ENCODE data around the gene BBIP1.
"Not testable (repeated sequence)": the region's sequence is repeated elsewhere in the genome, so short reads cannot be mapped to it uniquely, and the experiment has no call there.

Gene BBIP1

GRCh38 chr10:110931769-110932381 lies 12.9 kb upstream of the BBIP1 start:
- no peak for DNase-seq
- in situ Hi-C loops (cut with MboI; ENCODE audit: low pct_unique_long_range_greater_than_20kb, low sequenced_read_pairs), result no loop called here

- no peak for DNase-seq
- in situ Hi-C loops (cut with MboI; ENCODE audit: low pct_unique_long_range_greater_than_20kb, low sequenced_read_pairs), result no loop called here
Measured at GRCh38 chr10:110927461-110927860, 8.5 kb upstream of the BBIP1 start.

DNA sequence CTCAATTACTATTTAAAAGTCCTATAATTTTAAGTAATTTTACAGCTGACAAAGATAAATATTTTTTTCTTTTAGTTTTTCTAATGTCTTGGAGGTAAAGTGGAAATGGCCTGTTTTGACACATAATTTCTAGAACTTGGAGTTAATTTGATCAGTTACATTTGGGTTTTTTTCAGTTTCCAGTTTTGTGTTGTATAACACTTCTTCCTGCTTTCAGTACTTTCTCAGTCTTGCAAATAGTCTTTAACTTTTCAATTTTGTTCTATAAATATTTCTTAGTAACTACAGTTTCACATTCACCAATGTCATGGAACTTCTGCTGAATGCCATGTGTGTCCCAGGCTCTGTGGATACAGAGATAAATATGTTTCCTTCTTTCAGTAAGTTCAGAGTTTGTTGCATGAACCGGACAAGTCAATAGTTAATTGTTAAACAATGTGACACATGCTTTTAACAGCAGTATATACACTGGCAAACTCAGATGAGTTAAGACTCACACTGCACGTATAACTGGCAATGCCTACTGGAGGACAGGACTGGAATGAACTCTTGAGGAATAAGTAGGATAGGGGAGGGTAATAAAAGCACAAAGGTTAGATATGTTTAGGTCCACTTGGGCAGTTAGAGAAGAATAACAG lies 5.0 kb upstream of the BBIP1 start:
- DNase-seq, result no peak

DNA sequence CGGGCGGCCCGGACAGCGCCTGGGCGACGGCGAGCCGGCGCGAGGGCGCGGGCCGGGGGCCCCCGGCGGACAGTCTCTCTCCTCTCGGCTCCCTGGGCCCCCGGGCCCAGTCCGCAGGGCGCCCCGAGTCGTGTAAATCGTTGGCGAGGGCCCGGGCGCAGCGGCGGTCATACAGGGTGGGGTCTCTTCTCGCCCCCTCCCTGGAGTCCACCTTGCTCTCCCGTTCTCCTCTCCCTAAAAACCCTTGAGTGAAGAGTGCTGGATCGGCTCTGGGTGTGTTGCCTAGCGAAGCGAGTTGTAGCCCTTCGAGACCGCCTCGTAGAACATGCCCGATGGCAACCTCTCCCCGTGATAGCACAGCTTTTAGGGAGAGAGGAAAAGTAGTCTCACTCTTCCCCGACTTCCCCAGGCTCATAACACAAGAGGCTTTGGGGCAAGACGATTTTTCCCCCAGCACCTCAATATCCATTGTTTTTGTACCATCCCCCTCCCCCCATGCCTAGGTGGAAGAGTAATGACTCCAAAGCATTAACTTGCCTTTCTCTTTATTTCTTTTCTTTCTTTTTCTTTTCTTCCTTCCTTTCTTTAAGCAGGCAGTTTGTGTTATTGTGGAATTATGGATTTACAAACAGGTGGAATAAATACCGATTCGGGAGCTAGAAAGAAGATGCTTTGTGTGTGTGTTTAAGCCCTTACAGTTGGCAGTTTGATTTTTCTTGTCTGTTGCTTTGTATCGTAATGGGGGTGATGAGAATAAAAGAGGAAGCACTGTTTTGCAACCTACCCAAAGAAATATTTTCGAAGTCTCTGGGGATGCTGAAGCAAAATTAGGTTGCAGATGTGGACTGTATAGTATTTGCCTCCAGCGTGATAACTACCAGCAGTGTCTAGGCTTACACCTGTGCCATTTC lies 1.2 kb upstream of the BBIP1 start:
- in situ Hi-C loops (cut with MboI; ENCODE audit: low pct_unique_long_range_greater_than_20kb, low sequenced_read_pairs), result no loop called here

More for the DNA sequence above, 5.0 kb upstream of the BBIP1 start:
- in situ Hi-C loops (cut with MboI; ENCODE audit: low pct_unique_long_range_greater_than_20kb, low sequenced_read_pairs), result no loop called here

GRCh38 chr10:110919349-110919931 lies 460 bp upstream of the BBIP1 start, which contains the start of gene SHOC2:
SHOC2 (plus strand) TSS chr10:110919604; CDS start chr10:110964359, 44,755 bp downstream.
- no peak for DNase-seq
- in situ Hi-C loops (cut with MboI; ENCODE audit: low pct_unique_long_range_greater_than_20kb, low sequenced_read_pairs), result no loop called here

More for the DNA sequence above, 1.2 kb upstream of the BBIP1 start:
- peak; percentile 83 for DNase-seq

DNA sequence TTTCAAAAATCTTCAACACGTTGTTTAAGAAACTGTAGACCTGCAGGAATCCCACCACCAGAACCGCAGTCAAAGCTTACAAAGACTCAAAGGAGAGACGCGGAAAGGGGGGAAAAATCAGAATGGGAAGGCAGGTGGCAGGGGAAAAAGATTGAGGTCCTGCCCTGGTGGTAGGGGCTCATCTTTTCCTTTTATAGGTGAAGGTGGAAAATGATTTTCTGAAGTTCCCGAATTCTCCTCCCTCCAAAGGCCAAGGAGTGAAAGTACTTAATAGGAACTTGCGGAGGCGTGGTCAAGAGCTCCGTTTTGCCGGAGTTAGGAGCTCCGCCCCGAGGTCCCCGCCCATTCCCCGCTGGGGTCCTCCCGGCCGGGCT lies 724 bp downstream of the BBIP1 start:
- in situ Hi-C loops (cut with MboI; ENCODE audit: low pct_unique_long_range_greater_than_20kb, low sequenced_read_pairs), result no loop called here
- DNase-seq, result peak; percentile 96

GRCh38 chr10:110916554-110917346 lies 2.2 kb downstream of the BBIP1 start:
- in situ Hi-C loops (cut with MboI; ENCODE audit: low pct_unique_long_range_greater_than_20kb, low sequenced_read_pairs), result no loop called here
- DNase-seq, result no peak

DNA sequence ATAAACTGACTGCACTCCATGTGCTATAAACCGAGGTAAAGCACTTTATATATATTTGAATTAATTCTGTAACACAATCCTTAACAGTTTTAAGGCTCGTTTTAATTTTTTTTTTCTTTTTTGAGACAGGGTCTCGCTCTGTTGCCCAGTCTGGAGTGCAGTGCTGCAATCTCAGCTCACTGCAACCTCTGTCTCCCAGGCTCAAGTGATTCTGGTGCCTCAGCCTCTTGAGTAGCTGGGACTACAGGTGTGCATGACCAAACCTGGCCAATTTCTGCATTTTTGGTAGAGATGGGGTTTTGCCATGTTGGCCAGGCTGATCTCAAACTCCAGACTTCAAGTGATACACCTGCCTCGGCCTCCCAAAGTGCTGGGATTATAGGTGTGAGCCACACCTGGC lies 3.4 kb downstream of the BBIP1 start:
- DNase-seq; in situ Hi-C loops (cut with MboI; ENCODE audit: low pct_unique_long_range_greater_than_20kb, low sequenced_read_pairs): not testable (repeated sequence)

DNA sequence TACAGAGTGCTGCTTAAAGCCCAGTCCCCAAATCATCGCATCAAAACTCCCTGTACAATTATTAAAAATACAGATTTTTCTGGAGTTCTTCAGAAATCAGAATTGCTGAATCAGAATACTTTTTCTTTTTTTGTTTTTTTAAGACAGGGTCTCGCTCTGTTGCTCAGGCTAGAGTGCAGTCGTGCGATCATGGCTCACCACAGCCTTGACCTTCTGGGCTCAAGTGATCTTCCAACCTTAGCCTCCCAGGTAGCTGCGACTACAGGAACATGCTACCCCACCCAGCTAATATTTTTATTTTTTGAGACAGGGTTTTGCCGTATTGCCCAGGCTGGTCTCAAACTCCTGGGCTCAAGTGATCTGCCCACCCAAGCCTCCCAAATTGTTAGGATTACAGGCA lies 3.9 kb downstream of the BBIP1 start:
- in situ Hi-C loops (cut with MboI; ENCODE audit: low pct_unique_long_range_greater_than_20kb, low sequenced_read_pairs), result no loop called here

DNA sequence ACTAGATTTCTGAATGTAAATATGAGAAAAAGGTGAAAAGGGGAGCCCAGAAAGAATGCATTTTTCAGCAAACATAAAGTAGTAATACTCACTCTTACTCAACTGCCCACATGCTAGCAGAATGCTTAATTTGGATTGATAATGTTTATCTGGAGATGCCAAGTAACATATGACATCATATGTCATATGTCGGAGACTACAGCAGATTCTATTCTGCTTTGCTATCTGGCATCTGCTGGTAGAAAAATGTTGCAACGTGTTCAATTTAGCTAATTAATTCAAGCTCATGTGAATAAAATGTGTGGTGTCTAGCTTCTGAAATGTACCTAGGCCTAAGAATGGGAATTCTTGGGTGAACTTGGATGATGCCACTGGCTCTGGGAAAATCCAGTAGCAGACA lies 4.5 kb downstream of the BBIP1 start:
- in situ Hi-C loops (cut with MboI; ENCODE audit: low pct_unique_long_range_greater_than_20kb, low sequenced_read_pairs), result no loop called here
- no peak for DNase-seq

More for the DNA sequence above, 3.9 kb downstream of the BBIP1 start:
- DNase-seq, result no peak

DNA sequence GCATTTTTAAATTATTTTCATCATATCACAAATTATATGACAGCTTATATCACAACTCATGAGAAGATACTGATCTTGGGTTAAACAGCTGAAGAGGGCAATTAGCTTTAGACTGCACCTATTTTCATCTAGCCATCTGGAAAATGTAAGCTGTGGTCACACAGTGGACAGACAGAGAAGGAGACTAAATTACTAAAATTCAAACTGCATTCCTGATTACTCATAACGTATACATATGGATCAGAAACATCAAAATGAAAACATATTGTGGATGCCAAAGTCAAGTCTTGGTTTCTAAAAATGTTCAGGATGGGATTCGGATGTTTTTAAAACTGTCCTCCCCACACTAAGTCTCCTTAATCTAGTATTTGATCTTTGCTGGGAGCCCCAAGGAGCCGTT lies 6.6 kb downstream of the BBIP1 start:
- DNase-seq, result no peak
- in situ Hi-C loops (cut with MboI; ENCODE audit: low pct_unique_long_range_greater_than_20kb, low sequenced_read_pairs), result no loop called here

GRCh38 chr10:110910138-110910537 lies 8.8 kb downstream of the BBIP1 start:
- DNase-seq, result no peak
- in situ Hi-C loops (cut with MboI; ENCODE audit: low pct_unique_long_range_greater_than_20kb, low sequenced_read_pairs), result no loop called here

GRCh38 chr10:110903280-110904278 lies 15.4 kb downstream of the BBIP1 start:
- no peak for DNase-seq
- in situ Hi-C loops (cut with MboI; ENCODE audit: low pct_unique_long_range_greater_than_20kb, low sequenced_read_pairs), result no loop called here

DNA sequence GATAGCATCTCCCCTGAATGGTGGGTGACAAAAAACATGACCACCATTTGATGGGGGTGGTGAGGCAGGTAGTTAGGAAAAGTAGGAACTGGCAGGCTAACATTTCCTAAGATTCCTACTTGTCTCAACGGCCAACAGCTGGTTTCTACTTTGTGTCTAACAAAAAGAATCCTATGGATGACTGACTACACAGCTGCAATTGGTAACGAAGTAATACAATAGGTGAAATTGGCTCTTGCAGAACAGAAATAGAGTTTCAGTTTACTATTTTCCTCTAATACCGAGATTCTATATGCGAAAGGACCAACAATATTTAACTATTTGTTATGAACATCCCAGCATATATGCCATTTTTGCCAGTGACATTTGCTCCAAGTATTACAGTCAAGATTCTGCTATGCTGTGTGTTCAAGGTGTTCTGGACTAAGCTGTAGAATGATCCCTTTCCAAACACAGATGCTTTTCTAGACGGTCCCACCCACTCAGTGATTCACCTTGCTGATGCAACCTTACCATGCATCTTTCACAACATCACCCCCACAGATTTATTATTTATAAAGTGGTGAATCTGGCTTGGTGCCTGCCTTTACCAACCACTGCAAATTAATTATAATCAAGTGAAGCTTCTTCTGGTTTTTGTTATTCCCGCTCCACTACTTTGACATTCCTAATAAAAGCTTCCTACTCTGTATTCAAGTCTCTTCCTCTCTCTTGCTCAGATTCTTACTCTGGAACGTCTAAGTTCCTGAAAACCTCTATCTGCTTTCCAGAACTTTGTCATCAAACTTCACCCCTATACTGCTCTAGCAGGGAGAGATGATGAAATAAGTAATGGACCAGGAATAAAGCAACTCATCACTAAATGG lies 16.8 kb downstream of the BBIP1 start:
- in situ Hi-C loops (cut with MboI; ENCODE audit: low pct_unique_long_range_greater_than_20kb, low sequenced_read_pairs), result no loop called here
- no peak for DNase-seq

- DNase-seq, result no peak
- in situ Hi-C loops (cut with MboI; ENCODE audit: low pct_unique_long_range_greater_than_20kb, low sequenced_read_pairs), result no loop called here
Measured at GRCh38 chr10:110900983-110901382, 18.0 kb downstream of the BBIP1 start.

- DNase-seq, result no peak
- in situ Hi-C loops (cut with MboI; ENCODE audit: low pct_unique_long_range_greater_than_20kb, low sequenced_read_pairs), result no loop called here
Measured at GRCh38 chr10:110898391-110898790, 20.6 kb downstream of the BBIP1 start.

DNA sequence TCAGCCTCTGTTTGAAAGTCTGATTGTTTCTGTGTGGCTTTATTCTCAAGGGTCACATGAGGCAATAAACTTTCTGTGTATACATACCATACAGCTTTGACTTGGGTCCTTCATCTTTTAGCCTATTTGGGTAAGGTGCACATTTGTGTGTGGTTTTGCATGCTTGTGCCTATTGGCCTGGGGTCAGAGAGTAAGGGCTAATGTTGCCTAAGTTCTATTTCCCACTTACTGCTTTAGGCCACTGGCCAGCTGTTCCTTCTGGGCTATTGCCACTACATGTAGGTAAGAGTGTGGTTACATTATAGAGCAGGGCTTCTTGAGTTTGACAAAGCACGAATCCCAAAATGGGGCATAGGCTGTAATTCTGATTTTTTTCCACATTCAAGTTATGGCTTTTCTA lies 21.8 kb downstream of the BBIP1 start:
- in situ Hi-C loops (cut with MboI; ENCODE audit: low pct_unique_long_range_greater_than_20kb, low sequenced_read_pairs), result no loop called here

More for the DNA sequence above, 21.8 kb downstream of the BBIP1 start:
- DNase-seq, result no peak

All from KBM-7 (cell line).